HepG2 (cell line): ENCODE measurements around the gene PIM1. TPM values are rescaled to one million over a fixed set of nuclear protein-coding genes. Genes with fewer than 3 reads are reported as not detected.

ENCODE experiments used
- HNF1A ChIP-seq, 2 experiments: sonication (generic) in 1 of 2; formaldehyde crosslinking in 1 of 2; IDR thresholded peaks; 2 replicates each; pipeline versions ENCODE4 v1.4.0 to v1.6.1; 2016 to 2020; ENCODE audit warnings: borderline replicate concordance in 1 of 2, low read depth in 1 of 2, mild to moderate bottlenecking in 1 of 2, missing genetic modification reagents in 1 of 2
- IRF2 ChIP-seq: IDR thresholded peaks from 2 replicates; pipeline ENCODE4 v1.6.1; 2018; ENCODE audit warnings: missing genetic modification reagents, missing compliant biosample characterization
- KDM5A ChIP-seq: fragments of 200-600 bp; sonication (generic); IDR thresholded peaks from 2 replicates; pipeline ENCODE4 v1.7.0; 2018; ENCODE audit warnings: antibody characterized with exemption, mild to moderate bottlenecking, low read length, borderline replicate concordance
- MIER3 ChIP-seq: IDR thresholded peaks from 2 replicates; pipeline ENCODE4 v1.6.1; 2016; ENCODE audit warnings: missing compliant biosample characterization, borderline replicate concordance
- MIXL1 ChIP-seq: IDR thresholded peaks from 2 replicates; pipeline ENCODE4 v1.6.1; 2016
- RBM39 ChIP-seq: fragments of 200-400 bp; formaldehyde crosslinking; IDR thresholded peaks from one replicate; pipeline ENCODE4 v1.6.1; 2018; ENCODE audit warnings: antibody characterized with exemption, mild to moderate bottlenecking, low read depth, low read length; ENCODE audit not compliant: poor library complexity, severe bottlenecking
- SMC3 ChIP-seq: IDR thresholded peaks from 2 replicates; pipeline ENCODE4 v1.6.1; 2011; ENCODE audit warnings: low read length, improper control_type of control experiment
- TCF12 ChIP-seq, 2 experiments: fragments of 450-650 bp in 1 of 2; sonication (generic) in 1 of 2; formaldehyde crosslinking in 1 of 2; IDR thresholded peaks; 2 replicates each; pipeline versions ENCODE4 v1.6.1 to v1.8.0; 2017 to 2022; ENCODE audit warnings: antibody characterized with exemption in 1 of 2, mild to moderate bottlenecking in 1 of 2, missing genetic modification reagents in 1 of 2, moderate library complexity in 1 of 2
- ZNF121 ChIP-seq: sonication (generic); formaldehyde crosslinking; IDR thresholded peaks from 2 replicates; pipeline ENCODE4 v1.5.0; 2020; ENCODE audit warnings: mild to moderate bottlenecking, missing genetic modification reagents
- ZNF282 ChIP-seq: fragments of 450-650 bp; IDR thresholded peaks from 2 replicates; pipeline ENCODE4 v1.6.1; 2018; ENCODE audit not compliant: partially characterized antibody
- ZNF574 ChIP-seq: sonication (generic); formaldehyde crosslinking; IDR thresholded peaks from 2 replicates; pipeline ENCODE4 v1.4.0; 2020; ENCODE audit warnings: missing genetic modification reagents
- polyA plus RNA-seq, 8 experiments: library from polyadenylated mRNA; depleted of rRNA in 3 of 8; stranded (reverse) in 7 of 8; unstranded in 1 of 8; fragments of >200 nt; fragmentation: Illumina TruSeq in 4 of 8; extraction: Trizol in 4 of 8; gene quantifications; 2 replicates each; pipeline versions ENCODE4 v1.2.1 to v1.2.3, GENCODE V29; 2011 to 2016; ENCODE audit warnings: low read depth in 4 of 8, missing spikeins in 1 of 8, mixed read lengths in 1 of 8; ENCODE audit not compliant: insufficient read depth in 1 of 8
- total RNA-seq, 5 experiments: library from RNA; depleted of rRNA; stranded (reverse); fragments of >200 nt; fragmentation: Illumina TruSeq; extraction: Trizol; gene quantifications; 2 replicates each; pipeline ENCODE4 v1.2.3, GENCODE V29; 2016; ENCODE audit warnings: low read depth in 1 of 5
- TF ChIP-seq, protein P1 (sequence below): sonication (generic); formaldehyde crosslinking; IDR thresholded peaks from 2 replicates; pipeline ENCODE4 v1.4.0; 2020; ENCODE audit warnings: missing genetic modification reagents, borderline replicate concordance

PIM1 gene
- total and polyA plus RNA-seq, 2 of the 13 experiments (the other 11 are each of a cell fraction or from before 2014, with no cell fraction given): 29.4 to 117 TPM

DNA sequence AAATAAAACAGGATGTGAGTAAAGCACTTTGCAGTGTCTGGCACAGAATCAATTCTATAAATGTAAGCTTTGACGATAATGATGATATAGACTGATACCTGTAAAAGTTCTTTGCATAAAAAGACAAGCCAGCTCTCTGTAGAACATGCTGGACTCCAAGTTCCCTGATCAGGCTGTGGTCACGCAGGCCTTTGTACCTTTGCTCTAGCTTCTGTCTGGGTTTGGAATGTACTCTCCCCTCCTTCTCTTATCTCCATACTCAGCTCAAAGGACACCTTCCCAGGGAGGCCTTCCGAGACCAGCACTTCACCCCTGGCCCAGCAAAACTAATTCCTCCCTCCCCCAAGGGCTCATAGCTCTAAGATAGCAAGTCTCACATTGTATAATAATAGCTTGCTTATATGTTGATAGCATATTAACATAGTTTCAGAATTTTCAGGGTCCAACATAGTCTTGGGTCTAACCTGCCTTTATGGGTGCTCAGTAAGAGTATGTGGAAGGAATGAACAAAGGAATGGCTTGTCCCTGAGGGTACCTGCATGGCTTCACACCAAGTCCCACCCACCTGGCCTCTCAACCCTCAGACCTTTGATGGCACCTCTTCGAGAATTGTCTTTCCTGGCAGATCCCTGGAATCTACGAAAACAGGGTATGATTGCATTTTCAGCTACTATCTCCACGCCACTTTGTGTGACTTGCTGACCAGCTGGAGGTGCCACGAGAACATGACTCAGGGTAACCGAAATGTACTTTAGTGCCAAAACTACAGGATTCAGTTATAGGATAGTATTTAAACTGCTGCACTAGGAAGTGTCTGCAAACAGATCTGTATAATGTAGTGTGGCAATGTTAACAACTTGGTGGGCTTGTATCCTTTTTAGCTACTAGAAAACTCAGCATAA lies 41.7 kb upstream of the PIM1 start (continued):
- TF ChIP-seq SMC3 (peak; percentile 40; the same call in 1 of the 2 replicates), ZNF574 (CRISPR knock-in tag) (peak; percentile 72), MIER3 (CRISPR knock-in tag) (peak; percentile 96), KDM5A (peak; percentile 13; the same call in 1 of the 2 replicates), IRF2 (CRISPR knock-in tag) (peak; percentile 69), ZNF121 (CRISPR knock-in tag) (0 out of 2 replicates have a peak, but pooled peaks have one; percentile 6), HNF1A (IDR thresholded peaks at IDR 0.05; ENCODE audit: low read depth) (peak; percentile 39; the same call in 1 of the 2 replicates), HNF1A (CRISPR knock-in tag; IDR thresholded peaks at IDR 0.05; ENCODE audit: borderline replicate concordance) (peak; percentile 46; the same call in 1 of the 2 replicates), TCF12 (IDR thresholded peaks at IDR 0.05) (no peak), TCF12 (CRISPR knock-in tag; IDR thresholded peaks at IDR 0.05) (peak; percentile 88), ZNF282 (no peak), RBM39 (no peak), MIXL1 (peak; percentile 83)
- TF ChIP-seq, protein P1, sequence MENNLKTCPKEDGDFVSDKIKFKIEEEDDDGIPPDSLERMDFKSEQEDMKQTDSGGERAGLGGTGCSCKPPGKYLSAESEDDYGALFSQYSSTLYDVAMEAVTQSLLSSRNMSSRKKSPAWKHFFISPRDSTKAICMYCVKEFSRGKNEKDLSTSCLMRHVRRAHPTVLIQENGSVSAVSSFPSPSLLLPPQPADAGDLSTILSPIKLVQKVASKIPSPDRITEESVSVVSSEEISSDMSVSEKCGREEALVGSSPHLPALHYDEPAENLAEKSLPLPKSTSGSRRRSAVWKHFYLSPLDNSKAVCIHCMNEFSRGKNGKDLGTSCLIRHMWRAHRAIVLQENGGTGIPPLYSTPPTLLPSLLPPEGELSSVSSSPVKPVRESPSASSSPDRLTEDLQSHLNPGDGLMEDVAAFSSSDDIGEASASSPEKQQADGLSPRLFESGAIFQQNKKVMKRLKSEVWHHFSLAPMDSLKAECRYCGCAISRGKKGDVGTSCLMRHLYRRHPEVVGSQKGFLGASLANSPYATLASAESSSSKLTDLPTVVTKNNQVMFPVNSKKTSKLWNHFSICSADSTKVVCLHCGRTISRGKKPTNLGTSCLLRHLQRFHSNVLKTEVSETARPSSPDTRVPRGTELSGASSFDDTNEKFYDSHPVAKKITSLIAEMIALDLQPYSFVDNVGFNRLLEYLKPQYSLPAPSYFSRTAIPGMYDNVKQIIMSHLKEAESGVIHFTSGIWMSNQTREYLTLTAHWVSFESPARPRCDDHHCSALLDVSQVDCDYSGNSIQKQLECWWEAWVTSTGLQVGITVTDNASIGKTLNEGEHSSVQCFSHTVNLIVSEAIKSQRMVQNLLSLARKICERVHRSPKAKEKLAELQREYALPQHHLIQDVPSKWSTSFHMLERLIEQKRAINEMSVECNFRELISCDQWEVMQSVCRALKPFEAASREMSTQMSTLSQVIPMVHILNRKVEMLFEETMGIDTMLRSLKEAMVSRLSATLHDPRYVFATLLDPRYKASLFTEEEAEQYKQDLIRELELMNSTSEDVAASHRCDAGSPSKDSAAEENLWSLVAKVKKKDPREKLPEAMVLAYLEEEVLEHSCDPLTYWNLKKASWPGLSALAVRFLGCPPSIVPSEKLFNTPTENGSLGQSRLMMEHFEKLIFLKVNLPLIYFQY (CRISPR knock-in tag): peak; percentile 72
